Vagina (tissue), 2 donors: ENCODE results near the gene NCDN. TPM values are rescaled to one million over a fixed set of nuclear protein-coding genes. Genes with fewer than 3 reads are reported as not detected.

Experiments
- DNase-seq, 2 donors: peaks; one replicate each; pipeline ENCODE4 v3.0.0-alpha.2; 2017; ENCODE audit errors: extremely low spot score in 2 of 2
- H3K27ac ChIP-seq: fragments of 200-600 bp; sonication (generic); one replicate; pipeline ENCODE4 v1.5.1; 2019
- H3K27me3 ChIP-seq: fragments of 200-600 bp; sonication (generic); one replicate; pipeline ENCODE4 v1.5.1; 2019
- H3K36me3 ChIP-seq, 2 donors: fragments of 200-600 bp; sonication (generic); one replicate each; pipeline ENCODE4 v1.5.1; 2017 to 2019
- H3K4me1 ChIP-seq: fragments of 200-600 bp; sonication (generic); one replicate; pipeline ENCODE4 v1.5.1; 2019
- H3K4me3 ChIP-seq, 2 donors: fragments of 200-600 bp; sonication (generic); 1 replicate in 1 of 2; 2 replicates in 1 of 2; pipeline ENCODE4 v1.5.1; 2016 to 2019
- H3K9me3 ChIP-seq: fragments of 200-600 bp; sonication (generic); one replicate; pipeline ENCODE4 v1.5.1; 2019
- POLR2A ChIP-seq, 2 donors: fragments of 450-650 bp; IDR thresholded peaks; one replicate each; pipeline ENCODE4 v1.6.1; 2017; ENCODE audit warnings: antibody characterized with exemption in 2 of 2, mild to moderate bottlenecking in 2 of 2, moderate library complexity in 2 of 2
- POLR2AphosphoS5 ChIP-seq, 2 donors: sonication (generic); formaldehyde crosslinking; IDR thresholded peaks; one replicate each; pipeline ENCODE4 v1.9.0; 2017; ENCODE audit warnings: antibody characterized with exemption in 2 of 2, mild to moderate bottlenecking in 2 of 2, low read depth in 1 of 2; ENCODE audit not compliant: insufficient read depth in 1 of 2
- intact Hi-C: fragments of 100-400 bp; cut with DNase I; formaldehyde crosslinking; loops from one replicate; pipeline ENCODE4 v1.15.1; 2023
- total RNA-seq: library from RNA; depleted of rRNA; stranded (reverse); fragments of >200 nt; gene quantifications from one replicate; pipeline ENCODE4 v1.2.3, GENCODE V29; 2016
- TF ChIP-seq, protein P1 (sequence below), 3 experiments: fragments of 450-650 bp in 2 of 3; fragments of 200-600 bp in 1 of 3; sonication (generic) in 1 of 3; IDR thresholded peaks; one replicate each; pipeline ENCODE4 v1.5.1; 2017 to 2019; ENCODE audit warnings: antibody characterized with exemption in 3 of 3, mild to moderate bottlenecking in 2 of 3, moderate library complexity in 2 of 3

NCDN gene
- total RNA-seq, 1 donor from 2014 or later, result 24.8 TPM

DNA sequence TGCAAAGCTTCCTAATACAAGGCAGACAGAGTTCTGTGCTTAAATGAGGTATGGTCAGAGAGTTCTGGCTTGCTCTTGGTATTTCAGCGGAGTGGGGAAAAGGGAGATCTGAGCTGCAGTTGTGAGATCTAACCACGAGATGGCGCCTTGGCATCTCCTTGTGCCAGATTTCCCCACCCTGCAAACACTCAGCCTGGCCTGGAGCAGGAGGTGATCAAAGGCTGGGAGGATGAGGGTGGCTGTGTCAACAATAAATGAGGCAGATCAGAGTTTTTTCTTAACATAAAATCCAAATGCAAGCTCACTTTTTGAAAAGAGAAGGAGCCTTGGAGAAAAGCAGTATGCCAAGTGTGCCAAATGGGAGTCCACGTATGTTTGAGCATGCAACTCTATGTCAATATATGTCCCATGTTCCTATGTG, 11.4 kb downstream of the NCDN start:
- no peak for TF ChIP-seq POLR2AphosphoS5 (IDR thresholded peaks at IDR 0.05; ENCODE audit: insufficient read depth in 1 of 2, low read depth in 1 of 2)
- TF ChIP-seq, protein P1, sequence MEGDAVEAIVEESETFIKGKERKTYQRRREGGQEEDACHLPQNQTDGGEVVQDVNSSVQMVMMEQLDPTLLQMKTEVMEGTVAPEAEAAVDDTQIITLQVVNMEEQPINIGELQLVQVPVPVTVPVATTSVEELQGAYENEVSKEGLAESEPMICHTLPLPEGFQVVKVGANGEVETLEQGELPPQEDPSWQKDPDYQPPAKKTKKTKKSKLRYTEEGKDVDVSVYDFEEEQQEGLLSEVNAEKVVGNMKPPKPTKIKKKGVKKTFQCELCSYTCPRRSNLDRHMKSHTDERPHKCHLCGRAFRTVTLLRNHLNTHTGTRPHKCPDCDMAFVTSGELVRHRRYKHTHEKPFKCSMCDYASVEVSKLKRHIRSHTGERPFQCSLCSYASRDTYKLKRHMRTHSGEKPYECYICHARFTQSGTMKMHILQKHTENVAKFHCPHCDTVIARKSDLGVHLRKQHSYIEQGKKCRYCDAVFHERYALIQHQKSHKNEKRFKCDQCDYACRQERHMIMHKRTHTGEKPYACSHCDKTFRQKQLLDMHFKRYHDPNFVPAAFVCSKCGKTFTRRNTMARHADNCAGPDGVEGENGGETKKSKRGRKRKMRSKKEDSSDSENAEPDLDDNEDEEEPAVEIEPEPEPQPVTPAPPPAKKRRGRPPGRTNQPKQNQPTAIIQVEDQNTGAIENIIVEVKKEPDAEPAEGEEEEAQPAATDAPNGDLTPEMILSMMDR (IDR thresholded peaks at IDR 0.05), result peak; percentile 75 to 79 (median 78)
- Histone ChIP-seq H3K4me1 (peaks cover 15% of the 10 kb centered on the region), H3K36me3 (peaks cover 0 to 10% of the 10 kb centered on the region in 2 donors), H3K27ac (no peak overlapping the region), H3K27me3 (no peaks in the 10 kb centered on the region), H3K4me3 (no peak overlapping the region), H3K9me3 (no peaks in the 10 kb centered on the region)
- no peak for DNase-seq
- intact Hi-C loops, result loop anchor here (5.0 to 10.0 kb wide), 2 partner anchors 158 to 364 kb away; no protein-coding TSS in a partner anchor

- Histone ChIP-seq H3K9me3 (no peaks in the 10 kb centered on the region), H3K27ac (no peak overlapping the region), H3K27me3 (no peaks in the 10 kb centered on the region), H3K4me1 (peaks cover 15% of the 10 kb centered on the region), H3K4me3 (no peak overlapping the region), H3K36me3 (peaks cover 0 to 10% of the 10 kb centered on the region in 2 donors)
- TF ChIP-seq, protein P1 (IDR thresholded peaks at IDR 0.05), result no peak
- TF ChIP-seq POLR2AphosphoS5 (IDR thresholded peaks at IDR 0.05; ENCODE audit: insufficient read depth in 1 of 2, low read depth in 1 of 2) (no peak), POLR2A (IDR thresholded peaks at IDR 0.05) (no peak)
- intact Hi-C loops, result loop anchor here (5.0 to 10.0 kb wide), 3 partner anchors 157 to 507 kb away; no protein-coding TSS in a partner anchor
- DNase-seq, result no peak
These were observed 12.3 kb downstream of the NCDN start for GRCh38 chr1:35569936-35570335.

DNA sequence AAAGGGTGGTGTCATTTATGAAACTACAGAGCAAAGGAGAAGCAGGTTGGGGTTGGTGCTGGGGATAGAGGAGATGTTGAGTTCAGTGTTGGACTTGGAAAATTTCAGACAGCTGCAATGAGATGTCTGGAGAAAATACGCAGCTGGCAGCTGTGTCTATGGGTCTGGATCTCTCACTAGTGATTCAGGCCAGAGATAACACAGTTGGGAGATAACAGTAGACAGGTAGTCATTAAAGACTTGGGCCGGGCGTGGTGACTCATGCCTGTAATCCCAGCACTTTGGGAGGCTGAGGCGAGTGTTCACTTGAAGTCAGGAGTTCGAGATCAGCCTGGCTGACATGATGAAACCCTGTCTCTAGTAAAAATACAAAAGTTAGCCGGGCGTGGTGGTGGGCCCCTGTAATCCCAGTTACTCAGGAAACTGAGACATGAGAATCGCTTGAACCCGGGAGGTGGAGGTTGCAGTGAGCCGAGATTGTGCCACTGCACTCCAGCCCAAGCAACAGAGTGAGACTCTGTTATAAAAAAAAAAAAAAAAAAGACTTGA, 13.1 kb downstream of the NCDN start:
- peaks cover 15% of the 10 kb centered on the region for H3K4me1 ChIP-seq
- no peak overlapping the region for H3K27ac ChIP-seq
- intact Hi-C loops, result loop anchor here (5.0 kb wide), 1 partner anchor 507 kb away; no protein-coding TSS in a partner anchor
- H3K9me3 ChIP-seq, result no peaks in the 10 kb centered on the region
- no peaks in the 10 kb centered on the region for H3K27me3 ChIP-seq
- peaks cover 0 to 4% of the 10 kb centered on the region in 2 donors for H3K36me3 ChIP-seq
- no peak overlapping the region for H3K4me3 ChIP-seq
- TF ChIP-seq POLR2AphosphoS5 (IDR thresholded peaks at IDR 0.05; ENCODE audit: insufficient read depth in 1 of 2, low read depth in 1 of 2), result no peak
- TF ChIP-seq, protein P1 (IDR thresholded peaks at IDR 0.05), result no peak
- no peak for TF ChIP-seq POLR2A (IDR thresholded peaks at IDR 0.05)
- no peak for DNase-seq

DNA sequence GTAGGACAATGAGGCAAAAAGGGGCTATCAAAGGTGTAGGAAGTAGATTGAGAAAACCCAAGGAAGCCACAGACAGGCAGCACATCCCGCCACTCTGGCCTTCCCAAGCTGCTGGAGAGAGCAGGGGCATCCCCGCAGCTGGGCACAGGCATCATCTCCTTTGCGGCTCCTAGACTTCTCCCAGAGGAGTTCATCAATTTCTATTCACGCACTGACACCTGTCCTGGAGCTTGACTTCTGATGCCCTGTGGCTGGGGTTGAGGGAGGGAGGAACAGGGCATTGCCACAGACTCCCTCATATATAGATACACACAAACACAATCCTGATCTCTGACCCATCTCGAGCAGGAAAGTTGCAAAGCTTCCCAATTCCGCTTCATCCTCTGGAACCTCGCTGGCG, 13.7 kb downstream of the NCDN start:
- TF ChIP-seq POLR2AphosphoS5 (IDR thresholded peaks at IDR 0.05; ENCODE audit: insufficient read depth in 1 of 2, low read depth in 1 of 2) (no peak), POLR2A (IDR thresholded peaks at IDR 0.05) (no peak)
- TF ChIP-seq, protein P1 (IDR thresholded peaks at IDR 0.05), result no peak
- intact Hi-C loops, result loop anchor here (5.0 kb wide), 1 partner anchor 506 kb away; no protein-coding TSS in a partner anchor
- Histone ChIP-seq H3K9me3 (no peaks in the 10 kb centered on the region), H3K27me3 (no peaks in the 10 kb centered on the region), H3K4me3 (no peak overlapping the region), H3K36me3 (no peaks in the 10 kb centered on the region), H3K27ac (no peak overlapping the region), H3K4me1 (peaks cover 15% of the 10 kb centered on the region)
- DNase-seq, result no peak

DNA sequence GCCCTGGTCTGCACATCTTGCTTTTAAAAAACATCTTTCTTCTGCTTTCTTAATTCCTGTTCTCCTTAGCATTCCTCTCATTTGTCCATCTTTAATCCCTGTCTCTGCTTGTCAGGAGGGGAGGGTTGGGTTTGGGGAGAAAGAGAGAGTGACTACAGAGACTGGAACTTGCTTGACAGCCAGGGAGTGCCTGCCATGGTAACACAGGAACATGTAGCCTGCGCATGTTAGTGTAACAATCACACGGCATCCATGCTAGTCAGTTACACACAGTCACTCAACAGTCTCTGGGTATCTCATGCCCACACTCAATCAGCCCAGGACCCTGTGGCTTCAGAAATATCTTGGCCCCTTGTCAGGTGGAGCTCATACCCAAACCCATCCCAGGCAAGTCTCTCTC, 14.7 kb downstream of the NCDN start:
- H3K27me3 ChIP-seq, result no peaks in the 10 kb centered on the region
- H3K27ac ChIP-seq, result no peak overlapping the region
- no peak overlapping the region for H3K4me3 ChIP-seq
- no peaks in the 10 kb centered on the region for H3K36me3 ChIP-seq
- no peak for TF ChIP-seq POLR2A (IDR thresholded peaks at IDR 0.05)
- TF ChIP-seq POLR2AphosphoS5 (IDR thresholded peaks at IDR 0.05; ENCODE audit: insufficient read depth in 1 of 2, low read depth in 1 of 2), result no peak
- TF ChIP-seq, protein P1 (IDR thresholded peaks at IDR 0.05), result no peak
- peaks cover 20% of the 10 kb centered on the region for H3K4me1 ChIP-seq
- intact Hi-C loops, result loop anchor here (5.0 kb wide), 1 partner anchor 505 kb away; no protein-coding TSS in a partner anchor
- no peaks in the 10 kb centered on the region for H3K9me3 ChIP-seq
- DNase-seq, result no peak
